HG02973 (cell line): ENCODE measurements around the gene HNRNPA3.
"Not testable (repeated sequence)": the region's sequence is repeated elsewhere in the genome, so short reads cannot be mapped to it uniquely, and the experiment has no call there.

ENCODE experiments used
- ATAC-seq: cut with Tn5 transposase; IDR thresholded peaks from one replicate; pipeline ENCODE4 v1.9.1; 2021; ENCODE audit warnings: moderate library complexity; ENCODE audit not compliant: unreplicated experiment

Gene HNRNPA3

DNA sequence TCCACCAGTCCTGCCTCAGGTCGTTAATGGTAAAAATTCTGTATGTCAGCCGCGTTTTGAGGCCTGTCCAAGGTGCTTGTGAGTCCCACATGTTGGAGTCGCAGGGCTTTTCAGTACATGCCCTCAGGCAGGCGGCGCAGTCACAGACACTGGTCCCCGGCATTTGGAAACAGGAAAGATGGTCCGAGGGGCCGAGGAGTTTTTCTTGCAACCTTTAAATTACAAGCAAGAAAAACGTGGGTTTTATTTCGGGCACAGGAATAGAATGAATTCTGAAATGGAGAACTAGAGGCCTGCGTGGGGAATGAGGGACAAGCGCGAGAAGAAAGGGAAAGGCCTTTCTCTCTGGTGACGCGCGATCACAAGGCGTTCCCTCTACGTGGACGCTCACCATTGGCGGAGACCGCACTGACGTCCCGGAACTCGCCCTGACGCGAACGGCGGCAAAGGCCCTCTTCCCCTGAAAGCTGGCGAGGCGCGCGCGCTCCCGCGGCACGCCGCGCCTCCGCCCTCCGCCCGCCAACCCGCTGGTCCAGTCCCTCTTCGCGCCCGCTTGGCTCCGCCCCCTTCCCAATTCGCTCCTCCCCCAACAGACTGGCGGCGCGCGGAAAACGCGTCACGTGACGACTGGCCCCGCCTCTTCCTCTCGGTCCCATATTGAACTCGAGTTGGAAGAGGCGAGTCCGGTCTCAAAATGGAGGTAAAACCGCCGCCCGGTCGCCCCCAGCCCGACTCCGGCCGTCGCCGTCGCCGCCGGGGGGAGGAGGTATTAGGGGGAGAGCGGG is at the start of gene HNRNPA3:
TSS of gene HNRNPA3 (plus strand) at position 689 of the 785 bp plus-strand sequence. CDS start at position 695, 6 bp downstream.
- peak; percentile 84 for ATAC-seq

- no peak for ATAC-seq
These were observed 48.5 kb upstream of the HNRNPA3 start for GRCh38 chr2:177164131-177164530.

GRCh38 chr2:177164584-177165052 is 48.0 kb upstream of the HNRNPA3 start:
- peak; percentile 51 for ATAC-seq

DNA sequence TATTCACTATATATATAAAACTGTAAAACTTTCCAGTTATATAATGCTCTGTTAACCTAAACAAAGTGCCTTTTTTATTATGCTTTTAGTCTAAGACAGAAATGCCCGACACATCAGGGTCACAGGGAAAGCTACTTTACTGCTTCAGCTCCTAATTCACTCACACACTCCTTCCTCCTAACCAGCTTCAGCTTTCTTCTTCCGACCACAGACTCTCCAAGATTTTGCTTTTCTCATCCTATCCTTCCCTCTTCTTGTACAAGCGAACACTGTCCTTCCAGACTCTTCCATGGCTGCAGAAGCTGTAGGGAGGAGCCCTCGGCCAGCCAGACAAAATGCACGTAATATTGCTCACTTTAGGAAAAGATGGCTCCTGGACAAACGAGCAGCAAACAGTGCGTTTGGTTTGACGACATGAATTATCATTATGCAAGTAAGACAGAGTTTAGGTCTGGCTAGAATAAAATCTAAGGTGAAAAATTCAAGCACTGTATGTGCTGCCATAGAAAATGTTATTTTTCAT is 47.5 kb upstream of the HNRNPA3 start:
- no peak for ATAC-seq

DNA sequence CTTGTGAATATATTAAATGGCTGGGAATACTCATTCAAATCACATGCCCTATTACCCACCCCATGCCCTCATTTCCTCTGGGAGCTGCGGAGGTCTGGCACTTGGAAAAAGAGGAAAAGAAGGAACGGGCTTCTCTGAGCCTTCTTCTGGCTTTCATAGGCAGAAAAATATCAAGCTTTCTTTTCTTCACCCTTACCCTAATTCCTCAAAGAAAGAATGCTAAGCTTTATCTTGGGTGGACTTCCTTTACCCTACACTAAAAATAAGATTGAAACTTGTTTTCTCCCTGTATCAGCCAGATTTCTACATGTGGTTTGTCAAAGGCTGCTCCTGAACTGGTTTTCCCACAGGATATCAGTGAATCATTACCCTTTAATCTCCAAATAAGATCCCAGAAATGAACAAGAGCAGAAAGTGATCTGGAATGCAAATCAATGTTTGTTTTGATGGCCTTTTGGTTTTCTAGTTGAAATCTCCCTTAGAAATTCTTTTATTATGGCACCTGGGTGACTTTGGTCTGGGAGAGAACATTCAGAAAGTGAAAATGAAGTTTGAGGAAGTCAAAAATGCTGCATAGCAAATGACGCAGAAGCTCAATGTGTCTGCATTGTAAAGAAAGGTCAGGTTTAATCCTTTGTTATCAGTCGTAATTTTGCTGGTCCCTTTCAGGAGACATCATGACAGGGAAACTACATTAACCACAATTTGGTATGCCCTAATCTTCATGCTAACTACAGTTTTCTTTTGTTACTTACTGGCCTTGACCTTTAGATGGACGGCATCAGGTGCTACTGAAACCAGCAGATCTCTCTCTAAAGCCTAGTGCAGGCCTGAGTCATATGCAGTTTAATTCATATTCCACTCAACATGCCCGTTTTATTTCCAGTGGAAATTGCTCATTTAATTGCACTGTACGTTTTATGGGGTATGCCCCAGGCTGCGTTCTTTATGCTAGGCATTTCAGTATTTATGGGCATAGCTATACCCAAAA is 46.6 kb upstream of the HNRNPA3 start:
- ATAC-seq = peak; percentile 42

- ATAC-seq = peak; percentile 66
These were observed 42.6 kb upstream of the HNRNPA3 start for GRCh38 chr2:177169810-177170514.

GRCh38 chr2:177171418-177171865 is 41.2 kb upstream of the HNRNPA3 start:
- no peak for ATAC-seq

DNA sequence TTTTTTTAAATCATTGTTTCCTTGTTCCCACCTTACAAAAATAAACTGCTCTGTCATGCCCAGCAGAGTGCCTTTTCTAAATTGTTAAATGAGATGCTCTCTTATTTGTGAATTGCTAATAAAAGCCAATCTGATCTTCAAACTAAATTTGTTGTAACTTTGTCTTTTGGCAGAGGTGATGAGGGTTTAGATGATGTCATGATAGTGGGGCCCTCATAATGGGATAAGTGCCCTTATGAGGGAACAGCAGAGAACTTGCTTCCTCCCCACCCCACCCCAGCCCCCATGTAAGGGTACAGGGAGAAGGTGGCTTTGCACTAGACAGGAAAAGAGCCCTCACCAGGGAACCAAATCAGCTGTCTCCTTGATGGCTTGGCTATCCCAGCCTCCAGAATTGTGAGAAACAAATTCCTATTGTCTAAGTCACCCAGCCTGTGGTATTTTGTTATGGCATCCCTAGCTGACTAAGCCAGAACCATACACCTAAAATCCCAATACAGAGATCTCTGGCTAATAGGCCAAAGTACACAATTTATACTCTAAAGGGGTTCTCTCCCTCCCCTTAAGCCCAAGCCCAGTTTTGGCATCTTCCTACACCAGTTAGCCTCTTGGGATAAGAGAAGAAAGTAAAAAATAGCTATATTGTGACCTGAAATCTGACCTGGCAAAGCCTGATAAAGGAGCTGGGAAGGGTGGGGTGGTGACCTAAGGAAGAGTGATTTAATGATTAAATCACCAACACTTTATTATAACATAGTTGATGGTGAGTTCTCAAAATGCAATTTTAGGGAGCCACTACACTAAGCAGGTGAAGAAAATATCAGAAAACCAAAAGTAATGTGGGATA is 40.3 kb upstream of the HNRNPA3 start:
- ATAC-seq = no peak

- no peak for ATAC-seq
These were observed 38.1 kb upstream of the HNRNPA3 start for GRCh38 chr2:177174486-177174885.

GRCh38 chr2:177175917-177176668 is 36.5 kb upstream of the HNRNPA3 start:
- ATAC-seq = no peak

- ATAC-seq = no peak
These were observed 33.8 kb upstream of the HNRNPA3 start for GRCh38 chr2:177178797-177179196.

GRCh38 chr2:177179227-177179626 is 33.4 kb upstream of the HNRNPA3 start:
- no peak for ATAC-seq

DNA sequence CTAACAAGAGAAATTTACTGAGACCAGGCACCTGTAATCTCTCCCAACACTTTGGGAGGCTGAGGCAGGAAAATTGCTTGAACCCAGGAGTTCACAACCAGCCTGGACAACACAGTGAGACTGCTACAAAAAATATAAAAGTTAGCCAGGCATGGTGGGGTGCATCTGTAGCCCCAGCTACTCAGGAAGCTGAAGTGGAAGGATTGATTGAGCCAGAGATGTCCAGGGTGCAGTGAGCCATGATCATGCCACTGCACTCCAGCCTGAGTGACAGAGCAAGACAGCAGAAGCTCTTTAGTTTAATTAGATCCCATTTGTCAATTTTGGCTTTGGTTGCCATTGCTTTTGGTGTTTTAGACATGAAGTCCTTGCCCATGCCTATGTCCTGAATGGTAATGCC is 32.9 kb upstream of the HNRNPA3 start:
- ATAC-seq = not testable (repeated sequence)

DNA sequence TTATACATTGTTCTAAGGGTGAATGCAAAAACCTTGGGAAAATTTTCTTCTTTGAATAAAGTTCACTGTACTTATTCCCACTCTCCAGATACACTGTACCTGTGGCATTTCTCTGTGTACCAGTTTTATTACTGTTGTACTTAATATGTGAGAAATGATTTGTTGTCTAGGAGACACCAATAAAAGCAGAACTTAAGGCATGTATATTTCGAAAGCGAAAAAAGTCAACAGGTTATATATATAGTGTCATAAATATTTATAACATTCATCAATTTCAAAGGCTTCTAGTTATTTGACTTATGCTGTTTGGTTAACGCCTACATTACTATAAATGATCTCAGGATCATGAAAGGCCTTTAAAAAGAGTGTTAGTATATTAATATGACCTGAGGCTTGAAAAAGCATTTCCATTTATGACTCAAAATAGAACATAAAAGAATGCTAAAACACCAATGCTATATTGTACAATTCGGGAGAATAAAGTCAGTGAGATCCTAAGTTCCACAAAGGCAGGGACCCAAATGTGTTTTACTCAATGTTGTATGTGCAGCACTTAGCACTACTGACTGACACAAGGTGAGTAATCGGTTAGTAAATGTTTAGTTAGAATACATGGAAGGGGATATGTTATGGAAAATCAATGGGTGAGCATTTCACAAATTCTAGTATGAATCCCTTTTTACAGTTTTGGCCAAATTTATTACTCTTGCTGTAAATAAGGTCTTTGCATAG is 32.2 kb upstream of the HNRNPA3 start:
- no peak for ATAC-seq

DNA sequence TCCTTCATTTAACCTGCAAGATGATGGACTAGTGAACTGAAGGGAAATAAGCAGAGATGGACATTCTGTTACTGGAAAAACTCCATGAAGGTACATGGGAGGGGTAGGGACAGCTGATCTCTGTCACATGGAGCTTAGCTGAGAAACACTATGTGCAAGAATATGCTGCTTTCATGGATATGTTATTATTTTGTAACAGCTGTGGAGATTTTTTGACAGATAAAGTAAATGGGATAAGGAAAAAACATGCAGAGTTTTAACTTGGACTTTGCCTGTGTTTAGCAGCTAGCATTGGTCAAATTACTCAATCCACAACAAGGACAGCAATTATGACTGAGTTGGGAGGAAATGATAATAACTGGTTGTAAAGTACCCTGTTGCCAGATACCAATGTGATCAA is 28.7 kb upstream of the HNRNPA3 start:
- ATAC-seq = no peak

DNA sequence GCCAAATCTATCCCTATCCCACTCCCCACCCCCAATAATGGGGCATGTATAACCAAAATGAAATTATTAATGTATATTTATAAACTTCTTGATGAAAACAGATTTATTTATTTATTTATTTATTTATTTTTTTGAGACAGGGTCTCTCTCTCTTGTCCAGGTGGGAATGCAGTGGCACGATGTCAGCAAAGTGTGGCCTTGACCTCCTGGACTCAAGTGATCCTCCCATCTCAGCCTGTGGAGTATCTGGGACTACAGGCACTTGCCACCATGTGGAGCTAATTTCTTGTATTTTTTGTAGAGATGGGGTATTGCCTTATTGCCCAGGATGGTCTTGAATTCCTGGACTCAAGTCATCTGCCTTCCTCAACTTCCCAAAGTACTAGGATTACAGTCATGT is 28.0 kb upstream of the HNRNPA3 start:
- ATAC-seq = no peak

- ATAC-seq = not testable (repeated sequence)
These were observed 26.6 kb upstream of the HNRNPA3 start for GRCh38 chr2:177186038-177186437.

DNA sequence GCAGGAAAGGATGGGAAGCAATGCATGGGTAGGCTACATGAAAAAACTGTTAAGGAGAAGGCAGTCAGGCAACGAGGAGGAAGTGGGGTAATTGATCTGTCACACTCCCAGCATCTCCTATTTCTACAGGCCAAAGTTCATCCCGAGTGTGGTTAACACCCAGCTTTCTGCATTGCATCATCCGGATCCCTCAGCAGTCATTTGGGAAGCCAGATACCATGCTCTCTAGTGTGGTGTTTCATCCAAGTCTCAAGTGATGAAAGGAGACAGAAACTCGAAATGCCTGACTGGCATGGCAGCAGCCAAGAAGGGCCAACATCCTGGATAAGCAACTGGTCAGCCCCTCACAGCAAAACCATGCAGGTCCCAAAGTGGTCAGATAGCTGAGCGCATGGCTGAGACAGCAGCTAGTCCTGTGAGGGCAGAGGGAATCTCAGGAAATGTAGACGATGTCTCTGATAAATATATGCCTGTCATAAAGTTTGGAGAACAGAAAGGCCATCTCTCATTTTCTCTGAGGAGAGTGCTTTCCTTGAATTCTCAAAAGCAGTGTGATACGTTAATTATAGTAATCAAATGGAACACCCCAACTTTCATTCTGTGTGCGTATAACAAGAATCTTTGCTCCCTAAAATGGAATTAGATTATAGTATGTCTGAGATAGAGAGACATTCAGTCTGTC is 24.8 kb upstream of the HNRNPA3 start:
- ATAC-seq = no peak
